RKO (cell line): ENCODE data around the gene SCAANT1.

Source experiments
- DNase-seq: peaks from one replicate; pipeline ENCODE4 v3.0.0-alpha.2; 2016; ENCODE audit warnings: low spot score

Gene SCAANT1

GRCh38 chr3:63900459-63900858 is 11.7 kb downstream of the SCAANT1 start:
- no peak for DNase-seq

GRCh38 chr3:63900010-63900409 is 12.2 kb downstream of the SCAANT1 start:
- no peak for DNase-seq

- no peak for DNase-seq
These were observed 15.7 kb downstream of the SCAANT1 start for GRCh38 chr3:63896332-63897030.

- no peak for DNase-seq
These were observed 16.6 kb downstream of the SCAANT1 start for GRCh38 chr3:63895422-63896189.

GRCh38 chr3:63892773-63893352 is 19.3 kb downstream of the SCAANT1 start:
- DNase-seq: no peak

GRCh38 chr3:63891518-63891917 is 20.7 kb downstream of the SCAANT1 start:
- no peak for DNase-seq

- no peak for DNase-seq
These were observed 25.3 kb downstream of the SCAANT1 start for GRCh38 chr3:63886858-63887257.

- DNase-seq: no peak
These were observed 31.5 kb downstream of the SCAANT1 start for GRCh38 chr3:63880653-63881052.

GRCh38 chr3:63878394-63879060 is 33.7 kb downstream of the SCAANT1 start:
- no peak for DNase-seq

GRCh38 chr3:63877737-63878393 is 34.3 kb downstream of the SCAANT1 start:
- no peak for DNase-seq

GRCh38 chr3:63876260-63876659 is 35.9 kb downstream of the SCAANT1 start:
- no peak for DNase-seq

- DNase-seq: no peak
These were observed 36.7 kb downstream of the SCAANT1 start for GRCh38 chr3:63875510-63875909.

- DNase-seq: no peak
These were observed 37.4 kb downstream of the SCAANT1 start for GRCh38 chr3:63874769-63875168.

GRCh38 chr3:63872135-63872924 is 39.9 kb downstream of the SCAANT1 start:
- peak; percentile 62 for DNase-seq

- no peak for DNase-seq
These were observed 41.6 kb downstream of the SCAANT1 start for GRCh38 chr3:63870615-63871005.

- DNase-seq: peak; percentile 9
These were observed 42.1 kb downstream of the SCAANT1 start for GRCh38 chr3:63869940-63870614.

GRCh38 chr3:63867225-63867624 is 45.0 kb downstream of the SCAANT1 start:
- no peak for DNase-seq

GRCh38 chr3:63864965-63865327 is 47.2 kb downstream of the SCAANT1 start:
- no peak for DNase-seq

- peak; percentile 40 for DNase-seq
These were observed 47.9 kb downstream of the SCAANT1 start for GRCh38 chr3:63864008-63864964.
